ENCODE measurements around the gene TCF3.

Gene TCF3

GRCh38 chr19:1575323-1576241 lies 76.8 kb downstream of the TCF3 start:
- no peak for TF ChIP-seq CTCF (IDR thresholded peaks at IDR 0.05; ENCODE audit: insufficient read depth, low read depth, low read length, missing control alignments)
- no peak overlapping the region for H3K4me3 ChIP-seq (ENCODE audit: low read length)
- DNase-seq (ENCODE audit: low read depth): no peak

GRCh38 chr19:1574354-1575136 lies 77.9 kb downstream of the TCF3 start:
- H3K4me3 ChIP-seq (ENCODE audit: low read length): no peak overlapping the region
- no peak for TF ChIP-seq CTCF (IDR thresholded peaks at IDR 0.05; ENCODE audit: insufficient read depth, low read depth, low read length, missing control alignments)
- no peak for DNase-seq (ENCODE audit: low read depth)

DNA sequence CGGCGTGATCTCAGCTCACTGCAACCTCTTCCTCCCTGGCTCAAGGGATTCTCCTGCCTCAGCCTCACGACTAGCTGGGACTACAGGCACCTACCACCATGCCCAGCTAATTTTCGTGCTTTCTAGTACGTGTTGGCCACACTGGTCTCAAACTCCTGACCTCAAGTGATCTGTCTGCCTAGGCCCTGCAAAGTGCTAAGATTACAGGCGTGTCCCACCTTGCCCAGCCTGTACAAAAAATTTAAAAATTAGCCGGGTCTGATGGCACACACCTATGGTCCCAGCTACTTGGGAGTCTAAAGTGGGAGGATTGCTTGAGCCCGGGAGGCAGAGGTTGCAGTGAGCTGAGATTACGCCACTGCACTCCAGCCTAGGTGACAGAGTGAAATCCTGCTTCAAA lies 79.6 kb downstream of the TCF3 start:
- no peak for TF ChIP-seq CTCF (IDR thresholded peaks at IDR 0.05; ENCODE audit: insufficient read depth, low read depth, low read length, missing control alignments)
- DNase-seq (ENCODE audit: low read depth): no peak
- no peak overlapping the region for H3K4me3 ChIP-seq (ENCODE audit: low read length)

- H3K4me3 ChIP-seq (ENCODE audit: low read length): no peak overlapping the region
- no peak for TF ChIP-seq CTCF (IDR thresholded peaks at IDR 0.05; ENCODE audit: insufficient read depth, low read depth, low read length, missing control alignments)
- DNase-seq (ENCODE audit: low read depth): no peak
Observed at GRCh38 chr19:1571358-1571757, 81.1 kb downstream of the TCF3 start.

DNA sequence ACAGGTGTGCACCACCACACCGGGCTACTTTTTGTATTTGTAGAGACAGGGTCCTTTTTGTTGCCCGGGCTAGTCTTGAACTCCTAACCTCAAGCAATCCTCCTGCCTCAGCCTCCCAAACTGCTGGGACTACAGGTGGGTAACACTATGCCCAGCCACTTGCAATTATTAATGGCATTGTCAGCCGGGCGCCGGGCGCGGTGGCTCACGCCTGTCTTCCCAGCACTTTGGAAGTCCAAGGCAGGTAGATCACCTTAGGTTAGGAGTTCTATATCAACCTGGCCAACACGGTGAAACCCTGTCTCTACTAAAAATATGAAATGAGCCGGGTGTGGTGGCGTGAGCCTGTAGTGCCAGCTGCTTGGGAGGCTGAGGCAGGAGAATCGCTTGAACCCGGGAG lies 81.6 kb downstream of the TCF3 start:
- H3K4me3 ChIP-seq (ENCODE audit: low read length): no peak overlapping the region
- DNase-seq (ENCODE audit: low read depth): no peak
- TF ChIP-seq CTCF (IDR thresholded peaks at IDR 0.05; ENCODE audit: insufficient read depth, low read depth, low read length, missing control alignments): no peak

DNA sequence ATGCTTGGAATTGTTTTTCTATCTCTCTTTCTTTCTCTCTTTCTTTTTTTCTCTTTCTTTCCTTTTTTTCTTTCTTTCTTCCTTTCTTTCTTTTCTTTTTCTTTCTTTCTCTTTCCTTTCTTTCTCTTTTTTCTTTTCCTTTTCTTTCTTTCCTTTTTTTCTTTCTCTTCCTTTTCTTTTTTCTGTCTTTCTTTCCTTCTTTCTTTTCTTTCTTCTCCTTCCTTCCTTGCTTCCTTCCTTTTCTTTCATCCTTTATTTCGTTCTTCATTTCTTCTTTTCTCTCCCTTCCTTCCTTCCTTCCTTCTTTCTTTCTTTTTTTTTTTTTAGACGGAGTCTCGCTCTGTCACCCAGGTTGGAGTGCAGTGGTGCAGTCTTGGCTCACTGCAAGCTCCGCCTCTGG lies 82.4 kb downstream of the TCF3 start:
- DNase-seq (ENCODE audit: low read depth): no peak
- TF ChIP-seq CTCF (IDR thresholded peaks at IDR 0.05; ENCODE audit: insufficient read depth, low read depth, low read length, missing control alignments): no peak
- no peak overlapping the region for H3K4me3 ChIP-seq (ENCODE audit: low read length)
